Amygdala (tissue), 56 donors: Measurements from ENCODE around the gene ZNF335.
"Not testable (repeated sequence)": the region's sequence is repeated elsewhere in the genome, so short reads cannot be mapped to it uniquely, and the experiment has no call there.

ENCODE experiments used
- DNase-seq, 56 donors: peaks; one replicate each; lab custom pipeline; 2025; lab: John Stamatoyannopoulos, UW

Gene ZNF335

GRCh38 chr20:45918779-45919537, 53.0 kb downstream of the ZNF335 start:
- no peak for DNase-seq

- DNase-seq, result peak in 2 of 56 donors; percentile 15 to 17
Observed at GRCh38 chr20:45918182-45918737, 53.7 kb downstream of the ZNF335 start.

- DNase-seq, result peak in 11 of 56 donors; percentile 9 to 46 (median 17)
Observed at GRCh38 chr20:45917790-45918141, 54.2 kb downstream of the ZNF335 start.

GRCh38 chr20:45913116-45913515, 58.9 kb downstream of the ZNF335 start:
- DNase-seq, result no peak

- DNase-seq, result no peak
Observed at GRCh38 chr20:45912344-45912682, 59.7 kb downstream of the ZNF335 start.

- peak in 50 of 56 donors; percentile 9 to 84 (median 58) for DNase-seq
Observed at GRCh38 chr20:45911486-45912343, 60.3 kb downstream of the ZNF335 start, which contains the start of gene PLTP. Gene PLTP, minus strand, starts transcription at chr20:45912155. Its CDS starts 703 bp downstream, at chr20:45911452.

- DNase-seq, result peak in 53 of 56 donors; percentile 10 to 93 (median 77)
Observed at GRCh38 chr20:45910670-45911485, 61.1 kb downstream of the ZNF335 start.

GRCh38 chr20:45909817-45910669, 62.0 kb downstream of the ZNF335 start:
- no peak for DNase-seq

- no peak for DNase-seq
Observed at GRCh38 chr20:45909336-45909808, 62.6 kb downstream of the ZNF335 start.

GRCh38 chr20:45908084-45908483, 63.9 kb downstream of the ZNF335 start:
- no peak for DNase-seq

- DNase-seq, result no peak
Observed at GRCh38 chr20:45907219-45907948, 64.6 kb downstream of the ZNF335 start.

- no peak for DNase-seq
Observed at GRCh38 chr20:45905505-45906079, 66.4 kb downstream of the ZNF335 start.

- DNase-seq, result no peak
Observed at GRCh38 chr20:45904583-45905504, 67.2 kb downstream of the ZNF335 start.

GRCh38 chr20:45902199-45902701, 69.8 kb downstream of the ZNF335 start:
- DNase-seq, result no peak

- not testable (repeated sequence) for DNase-seq
Observed at GRCh38 chr20:45901332-45901731, 70.7 kb downstream of the ZNF335 start.

GRCh38 chr20:45899046-45899835, 72.8 kb downstream of the ZNF335 start:
- DNase-seq, result no peak
